Activated CD4-positive, CD25-positive, alpha-beta regulatory T cell (primary cell): ENCODE data around the gene SPARCL1.
"Not testable (repeated sequence)": the region's sequence is repeated elsewhere in the genome, so short reads cannot be mapped to it uniquely, and the experiment has no call there.

Source experiments
- DNase-seq, 4 experiments: peaks; one replicate each; lab custom pipeline; 2025; lab: John Stamatoyannopoulos, UW

The SPARCL1 gene

GRCh38 chr4:87442889-87443288, 86.3 kb downstream of the SPARCL1 start:
- no peak for DNase-seq

- no peak for DNase-seq
Observed at GRCh38 chr4:87433342-87433741, 95.8 kb downstream of the SPARCL1 start.

GRCh38 chr4:87430038-87430437, 99.1 kb downstream of the SPARCL1 start:
- DNase-seq: no peak

GRCh38 chr4:87428979-87429378, 100.2 kb downstream of the SPARCL1 start:
- no peak for DNase-seq

- no peak for DNase-seq
Observed at GRCh38 chr4:87427518-87427868, 101.7 kb downstream of the SPARCL1 start.

- no peak for DNase-seq
Observed at GRCh38 chr4:87426865-87427517, 102.2 kb downstream of the SPARCL1 start.

- DNase-seq: no peak
Observed at GRCh38 chr4:87425711-87426110, 103.5 kb downstream of the SPARCL1 start.

- not testable (repeated sequence) for DNase-seq
Observed at GRCh38 chr4:87424099-87424543, 105.1 kb downstream of the SPARCL1 start.
